ENCODE data around the gene SRRM3. TPM values are rescaled to one million over a fixed set of nuclear protein-coding genes. Genes with fewer than 3 reads are reported as not detected.
A peak's percentile ranks its signal among the peaks of the same experiment; 100 is the strongest.

SRRM3 gene
- polyA plus RNA-seq, 2 of the 4 experiments (the other 2 are of a cell fraction): 2.4 to 7.0 TPM

DNA sequence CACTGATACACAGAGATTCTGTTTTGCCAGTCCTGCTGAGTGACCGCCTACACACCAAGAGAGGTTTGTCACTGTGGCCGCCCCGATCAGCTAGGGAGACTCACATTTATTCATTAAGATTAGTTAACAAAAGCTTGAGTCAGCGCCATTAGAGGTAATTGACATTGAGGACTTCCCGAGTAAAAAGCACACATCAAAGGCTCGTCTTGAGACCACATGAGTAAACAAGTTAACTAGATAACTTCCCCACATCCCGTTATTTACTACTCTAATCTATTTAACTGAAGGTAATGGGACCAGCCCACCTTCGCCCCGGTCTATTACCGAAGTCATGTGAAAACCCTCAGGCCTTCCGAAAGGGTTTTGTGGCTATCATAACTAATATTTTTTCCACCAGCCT, 23.0 kb downstream of the SRRM3 start:
- no peak overlapping the region for H3K27ac ChIP-seq
- H3K4me2 ChIP-seq: no peak overlapping the region
- no peak for FAIRE-seq
- H3K4me1 ChIP-seq: peaks cover 12% of the 10 kb centered on the region
- POLR2A ChIA-PET: no interaction called here
- no peak for DNase-seq (ENCODE audit: low read depth in 1 of 2, low spot score in 1 of 2)
- CTCF ChIA-PET: interaction anchor here (0.7 to 2.4 kb wide), 5 partner anchors 19 to 46 kb away, joined by 3 to 7 read pairs (median 4); partner anchors contain the start of gene SRRM3
- 43% methylated on average over 11 of the region's 11 CpGs for WGBS (ENCODE audit: missing lambda C conversion rate)
- no peak overlapping the region for H3K4me3 ChIP-seq
- ATAC-seq: no peak
- TF ChIP-seq PHF8 (IDR thresholded peaks at IDR 0.05; ENCODE audit: borderline replicate concordance, low read depth): no peak
- TF ChIP-seq HOXA7 (CRISPR knock-in tag; IDR thresholded peaks at IDR 0.05): no peak
- no peak for TF ChIP-seq JUNB (IDR thresholded peaks at IDR 0.05)
- no peak for TF ChIP-seq FOSB (CRISPR knock-in tag; IDR thresholded peaks at IDR 0.05)
- no peak for TF ChIP-seq ZC3H11A (IDR thresholded peaks at IDR 0.05)
- TF ChIP-seq, protein P1, sequence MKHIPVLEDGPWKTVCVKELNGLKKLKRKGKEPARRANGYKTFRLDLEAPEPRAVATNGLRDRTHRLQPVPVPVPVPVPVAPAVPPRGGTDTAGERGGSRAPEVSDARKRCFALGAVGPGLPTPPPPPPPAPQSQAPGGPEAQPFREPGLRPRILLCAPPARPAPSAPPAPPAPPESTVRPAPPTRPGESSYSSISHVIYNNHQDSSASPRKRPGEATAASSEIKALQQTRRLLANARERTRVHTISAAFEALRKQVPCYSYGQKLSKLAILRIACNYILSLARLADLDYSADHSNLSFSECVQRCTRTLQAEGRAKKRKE (CRISPR knock-in tag; IDR thresholded peaks at IDR 0.05; ENCODE audit: low read depth): no peak
- no peak for TF ChIP-seq CEBPB (IDR thresholded peaks at IDR 0.05)
- no peaks in the 10 kb centered on the region for H3K9me3 ChIP-seq

DNA sequence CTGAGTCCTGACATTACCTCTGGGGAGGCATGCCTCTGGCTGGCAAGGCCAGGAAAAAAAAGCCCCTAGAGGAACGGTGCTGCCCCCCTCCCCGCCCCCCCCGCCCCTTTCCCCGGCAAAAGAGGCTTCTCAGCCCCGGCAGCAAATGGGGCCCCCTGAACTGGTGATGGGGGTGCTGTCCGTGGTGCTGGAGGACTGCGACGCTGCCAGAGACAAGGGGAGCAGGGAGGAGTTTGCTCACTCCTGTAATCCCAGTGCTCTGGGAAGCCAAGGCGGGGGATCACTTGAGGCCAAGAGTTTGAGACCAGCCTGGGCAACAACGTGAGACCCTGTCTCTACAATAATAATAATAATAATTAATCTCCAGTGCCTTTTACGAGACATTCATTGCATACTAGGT, 23.7 kb downstream of the SRRM3 start:
- no peak overlapping the region for H3K4me3 ChIP-seq
- no peak for FAIRE-seq
- no peak overlapping the region for H3K4me2 ChIP-seq
- TF ChIP-seq FOSL2 (IDR thresholded peaks at IDR 0.05): no peak
- TF ChIP-seq FOSL2 (CRISPR knock-in tag; IDR thresholded peaks at IDR 0.05): no peak
- TF ChIP-seq EHMT2 (IDR thresholded peaks at IDR 0.05; ENCODE audit: low read depth): 0 out of 2 replicates have a peak, but pooled peaks have one; percentile 22
- TF ChIP-seq, protein P2, sequence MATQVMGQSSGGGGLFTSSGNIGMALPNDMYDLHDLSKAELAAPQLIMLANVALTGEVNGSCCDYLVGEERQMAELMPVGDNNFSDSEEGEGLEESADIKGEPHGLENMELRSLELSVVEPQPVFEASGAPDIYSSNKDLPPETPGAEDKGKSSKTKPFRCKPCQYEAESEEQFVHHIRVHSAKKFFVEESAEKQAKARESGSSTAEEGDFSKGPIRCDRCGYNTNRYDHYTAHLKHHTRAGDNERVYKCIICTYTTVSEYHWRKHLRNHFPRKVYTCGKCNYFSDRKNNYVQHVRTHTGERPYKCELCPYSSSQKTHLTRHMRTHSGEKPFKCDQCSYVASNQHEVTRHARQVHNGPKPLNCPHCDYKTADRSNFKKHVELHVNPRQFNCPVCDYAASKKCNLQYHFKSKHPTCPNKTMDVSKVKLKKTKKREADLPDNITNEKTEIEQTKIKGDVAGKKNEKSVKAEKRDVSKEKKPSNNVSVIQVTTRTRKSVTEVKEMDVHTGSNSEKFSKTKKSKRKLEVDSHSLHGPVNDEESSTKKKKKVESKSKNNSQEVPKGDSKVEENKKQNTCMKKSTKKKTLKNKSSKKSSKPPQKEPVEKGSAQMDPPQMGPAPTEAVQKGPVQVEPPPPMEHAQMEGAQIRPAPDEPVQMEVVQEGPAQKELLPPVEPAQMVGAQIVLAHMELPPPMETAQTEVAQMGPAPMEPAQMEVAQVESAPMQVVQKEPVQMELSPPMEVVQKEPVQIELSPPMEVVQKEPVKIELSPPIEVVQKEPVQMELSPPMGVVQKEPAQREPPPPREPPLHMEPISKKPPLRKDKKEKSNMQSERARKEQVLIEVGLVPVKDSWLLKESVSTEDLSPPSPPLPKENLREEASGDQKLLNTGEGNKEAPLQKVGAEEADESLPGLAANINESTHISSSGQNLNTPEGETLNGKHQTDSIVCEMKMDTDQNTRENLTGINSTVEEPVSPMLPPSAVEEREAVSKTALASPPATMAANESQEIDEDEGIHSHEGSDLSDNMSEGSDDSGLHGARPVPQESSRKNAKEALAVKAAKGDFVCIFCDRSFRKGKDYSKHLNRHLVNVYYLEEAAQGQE (IDR thresholded peaks at IDR 0.05): peak; percentile 85
- WGBS (ENCODE audit: missing lambda C conversion rate): 11% methylated on average over 11 of the region's 11 CpGs
- peak; percentile 44 to 61; a peak in 3 of 6 replicates for ATAC-seq
- CTCF ChIA-PET: interaction anchor here (0.8 to 2.4 kb wide), 5 partner anchors 10 to 47 kb away, joined by 3 to 7 read pairs (median 4); partner anchors contain the start of gene SRRM3
- no peaks in the 10 kb centered on the region for H3K9me3 ChIP-seq
- no peak overlapping the region for H3K27ac ChIP-seq
- peaks cover 9% of the 10 kb centered on the region for H3K4me1 ChIP-seq
- POLR2A ChIA-PET: no interaction called here
- no peak for DNase-seq (ENCODE audit: low read depth in 1 of 2, low spot score in 1 of 2)

DNA sequence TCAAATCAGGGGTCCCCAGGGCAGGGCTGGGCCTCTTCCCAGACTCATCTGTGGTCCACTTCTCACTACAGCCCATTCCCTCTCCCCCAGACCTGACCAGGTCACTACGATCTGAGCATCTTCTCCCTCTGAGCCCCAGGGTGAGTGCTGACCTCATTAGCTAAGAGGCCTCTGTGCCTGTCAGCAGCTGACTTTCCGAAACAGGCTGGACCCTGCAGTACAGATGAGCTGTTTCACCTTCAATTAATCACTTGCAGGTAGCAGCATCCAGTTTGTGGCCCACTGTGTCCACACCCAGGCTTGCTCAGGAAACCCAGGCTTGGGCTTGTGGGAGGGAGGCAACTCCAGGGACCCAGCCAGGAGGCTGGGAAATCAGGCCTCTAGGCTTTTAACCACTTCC, 24.3 kb downstream of the SRRM3 start:
- Histone ChIP-seq H3K27ac (no peak overlapping the region), H3K9me3 (no peaks in the 10 kb centered on the region), H3K4me1 (peaks cover 3% of the 10 kb centered on the region; the same call in 1 of the 3 replicates), H3K4me2 (no peak overlapping the region), H3K4me3 (no peak overlapping the region)
- no peak for ATAC-seq
- DNase-seq (ENCODE audit: low read depth in 1 of 2, low spot score in 1 of 2): no peak
- TF ChIP-seq, protein P3, sequence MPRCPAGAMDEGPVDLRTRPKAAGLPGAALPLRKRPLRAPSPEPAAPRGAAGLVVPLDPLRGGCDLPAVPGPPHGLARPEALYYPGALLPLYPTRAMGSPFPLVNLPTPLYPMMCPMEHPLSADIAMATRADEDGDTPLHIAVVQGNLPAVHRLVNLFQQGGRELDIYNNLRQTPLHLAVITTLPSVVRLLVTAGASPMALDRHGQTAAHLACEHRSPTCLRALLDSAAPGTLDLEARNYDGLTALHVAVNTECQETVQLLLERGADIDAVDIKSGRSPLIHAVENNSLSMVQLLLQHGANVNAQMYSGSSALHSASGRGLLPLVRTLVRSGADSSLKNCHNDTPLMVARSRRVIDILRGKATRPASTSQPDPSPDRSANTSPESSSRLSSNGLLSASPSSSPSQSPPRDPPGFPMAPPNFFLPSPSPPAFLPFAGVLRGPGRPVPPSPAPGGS (IDR thresholded peaks at IDR 0.05): no peak
- TF ChIP-seq, protein P4, sequence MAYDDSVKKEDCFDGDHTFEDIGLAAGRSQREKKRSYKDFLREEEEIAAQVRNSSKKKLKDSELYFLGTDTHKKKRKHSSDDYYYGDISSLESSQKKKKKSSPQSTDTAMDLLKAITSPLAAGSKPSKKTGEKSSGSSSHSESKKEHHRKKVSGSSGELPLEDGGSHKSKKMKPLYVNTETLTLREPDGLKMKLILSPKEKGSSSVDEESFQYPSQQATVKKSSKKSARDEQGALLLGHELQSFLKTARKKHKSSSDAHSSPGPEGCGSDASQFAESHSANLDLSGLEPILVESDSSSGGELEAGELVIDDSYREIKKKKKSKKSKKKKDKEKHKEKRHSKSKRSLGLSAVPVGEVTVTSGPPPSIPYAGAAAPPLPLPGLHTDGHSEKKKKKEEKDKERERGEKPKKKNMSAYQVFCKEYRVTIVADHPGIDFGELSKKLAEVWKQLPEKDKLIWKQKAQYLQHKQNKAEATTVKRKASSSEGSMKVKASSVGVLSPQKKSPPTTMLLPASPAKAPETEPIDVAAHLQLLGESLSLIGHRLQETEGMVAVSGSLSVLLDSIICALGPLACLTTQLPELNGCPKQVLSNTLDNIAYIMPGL (CRISPR knock-in tag; IDR thresholded peaks at IDR 0.05; ENCODE audit: borderline replicate concordance): no peak
- TF ChIP-seq HDAC2 (IDR thresholded peaks at IDR 0.05) (no peak), ZSCAN20 (CRISPR knock-in tag; IDR thresholded peaks at IDR 0.05) (no peak), CBX8 (IDR thresholded peaks at IDR 0.05) (no peak), EHMT2 (IDR thresholded peaks at IDR 0.05; ENCODE audit: low read depth) (no peak)
- TF ChIP-seq, protein P5, sequence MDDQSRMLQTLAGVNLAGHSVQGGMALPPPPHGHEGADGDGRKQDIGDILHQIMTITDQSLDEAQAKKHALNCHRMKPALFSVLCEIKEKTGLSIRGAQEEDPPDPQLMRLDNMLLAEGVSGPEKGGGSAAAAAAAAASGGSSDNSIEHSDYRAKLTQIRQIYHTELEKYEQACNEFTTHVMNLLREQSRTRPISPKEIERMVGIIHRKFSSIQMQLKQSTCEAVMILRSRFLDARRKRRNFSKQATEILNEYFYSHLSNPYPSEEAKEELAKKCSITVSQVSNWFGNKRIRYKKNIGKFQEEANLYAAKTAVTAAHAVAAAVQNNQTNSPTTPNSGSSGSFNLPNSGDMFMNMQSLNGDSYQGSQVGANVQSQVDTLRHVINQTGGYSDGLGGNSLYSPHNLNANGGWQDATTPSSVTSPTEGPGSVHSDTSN (IDR thresholded peaks at IDR 0.05): no peak
- CTCF ChIA-PET: interaction anchor here (1.1 to 2.4 kb wide), 4 partner anchors 9 to 27 kb away, joined by 3 to 7 read pairs (median 3); partner anchors contain the start of gene SRRM3
- FAIRE-seq: no peak
- 11% methylated on average over 2 of the region's 2 CpGs for WGBS (ENCODE audit: missing lambda C conversion rate)
- POLR2A ChIA-PET: no interaction called here
